Mammary epithelial cell (primary cell): ENCODE results near the gene PAM.

Experiments used
- CTCF ChIP-seq, 2 donors: IDR thresholded peaks in 1 of 2; conservative IDR thresholded peaks in 1 of 2; 2 replicates each; pipeline ENCODE4 v1.5.1; 2011 to 2012; ENCODE audit warnings: inconsistent platforms in 2 of 2, low read length in 2 of 2, mild to moderate bottlenecking in 2 of 2, control low read depth in 1 of 2, low read depth in 1 of 2; ENCODE audit not compliant: insufficient read depth in 1 of 2; ENCODE audit errors: extremely low read depth in 1 of 2
- EZH2 ChIP-seq: IDR thresholded peaks from 2 replicates; pipeline ENCODE4 v1.6.1; 2012; ENCODE audit warnings: low read length, inconsistent platforms, borderline replicate concordance

- TF ChIP-seq CTCF (conservative IDR thresholded peaks at IDR 0.05 in 1 of 2, IDR thresholded peaks at IDR 0.05 in 1 of 2; ENCODE audit: extremely low read depth in 1 of 2, insufficient read depth in 1 of 2, low read depth in 1 of 2, low read length in 2 of 2) (no peak), EZH2 (no peak)
Measured at GRCh38 chr5:102789469-102789868, 34.4 kb downstream of the PAM start.
